Esophagus muscularis mucosa (tissue), 4 donors: Measurements from ENCODE around the gene ZNF224. TPM values are rescaled to one million over a fixed set of nuclear protein-coding genes. Genes with fewer than 3 reads are reported as not detected.
"Not testable (repeated sequence)": the region's sequence is repeated elsewhere in the genome, so short reads cannot be mapped to it uniquely, and the experiment has no call there.

Experiments used
- DNase-seq: peaks from one replicate; pipeline ENCODE4 v3.0.0-alpha.2; 2017; ENCODE audit errors: extremely low spot score
- H3K27ac ChIP-seq, 4 donors: fragments of 200-600 bp; sonication (generic); replicated peaks in 1 of 4; 1 replicate in 3 of 4; 2 replicates in 1 of 4; pipeline ENCODE4 v1.5.1; 2016 to 2019; ENCODE audit warnings: mild to moderate bottlenecking in 1 of 4
- H3K27me3 ChIP-seq, 4 donors: fragments of 200-600 bp; sonication (generic); one replicate each; pipeline versions ENCODE4 v1.5.1 to v1.6.0; 2016 to 2019
- H3K36me3 ChIP-seq, 4 donors: fragments of 200-600 bp; sonication (generic); one replicate each; pipeline ENCODE4 v1.5.1; 2016 to 2019
- H3K4me1 ChIP-seq, 4 donors: fragments of 200-600 bp; sonication (generic); one replicate each; pipeline ENCODE4 v1.5.1; 2016 to 2019
- H3K4me3 ChIP-seq, 4 donors: fragments of 200-600 bp; sonication (generic); 1 replicate in 2 of 4; 2 replicates in 2 of 4; pipeline ENCODE4 v1.5.1; 2016 to 2019; ENCODE audit warnings: mild to moderate bottlenecking in 4 of 4, moderate library complexity in 1 of 4
- H3K9me3 ChIP-seq, 4 donors: fragments of 200-600 bp; sonication (generic); 1 replicate in 3 of 4; 2 replicates in 1 of 4; pipeline ENCODE4 v1.5.1; 2016 to 2019
- EP300 ChIP-seq: sonication (generic); formaldehyde crosslinking; IDR thresholded peaks from one replicate; pipeline ENCODE4 v1.6.1; 2017; ENCODE audit warnings: antibody characterized with exemption
- POLR2A ChIP-seq: fragments of 450-650 bp; IDR thresholded peaks from one replicate; pipeline ENCODE4 v1.6.1; 2017; ENCODE audit warnings: antibody characterized with exemption, moderate library complexity, mild to moderate bottlenecking, low read depth
- POLR2AphosphoS5 ChIP-seq, 2 donors: sonication (generic); formaldehyde crosslinking; IDR thresholded peaks; one replicate each; pipeline ENCODE4 v1.6.1; 2017; ENCODE audit warnings: antibody characterized with exemption in 2 of 2
- WGBS: methylation state at CpG from one replicate; pipeline ENCODE4 v1.1.5; 2018; 5-methylcytosine and 5-hydroxymethylcytosine counted together
- intact Hi-C: fragments of 100-400 bp; cut with DNase I; formaldehyde crosslinking; loops from one replicate; pipeline ENCODE4 v1.15.1; 2023
- total RNA-seq, 4 donors: library from RNA; depleted of rRNA; stranded (reverse); fragments of >200 nt; gene quantifications; one replicate each; pipeline versions ENCODE4 v1.1.0 to v1.2.1, GENCODE V29; 2016
- TF ChIP-seq, protein P1 (sequence below), 3 experiments: fragments of 200-600 bp in 2 of 3; fragments of 450-650 bp in 1 of 3; sonication (generic) in 2 of 3; IDR thresholded peaks; one replicate each; pipeline ENCODE4 v1.5.1; 2017 to 2019; ENCODE audit warnings: antibody characterized with exemption in 3 of 3, mild to moderate bottlenecking in 2 of 3, moderate library complexity in 1 of 3

The ZNF224 gene
- total RNA-seq, 4 donors from 2014 or later: 12.4 to 28.7 (median 16.2) TPM

DNA sequence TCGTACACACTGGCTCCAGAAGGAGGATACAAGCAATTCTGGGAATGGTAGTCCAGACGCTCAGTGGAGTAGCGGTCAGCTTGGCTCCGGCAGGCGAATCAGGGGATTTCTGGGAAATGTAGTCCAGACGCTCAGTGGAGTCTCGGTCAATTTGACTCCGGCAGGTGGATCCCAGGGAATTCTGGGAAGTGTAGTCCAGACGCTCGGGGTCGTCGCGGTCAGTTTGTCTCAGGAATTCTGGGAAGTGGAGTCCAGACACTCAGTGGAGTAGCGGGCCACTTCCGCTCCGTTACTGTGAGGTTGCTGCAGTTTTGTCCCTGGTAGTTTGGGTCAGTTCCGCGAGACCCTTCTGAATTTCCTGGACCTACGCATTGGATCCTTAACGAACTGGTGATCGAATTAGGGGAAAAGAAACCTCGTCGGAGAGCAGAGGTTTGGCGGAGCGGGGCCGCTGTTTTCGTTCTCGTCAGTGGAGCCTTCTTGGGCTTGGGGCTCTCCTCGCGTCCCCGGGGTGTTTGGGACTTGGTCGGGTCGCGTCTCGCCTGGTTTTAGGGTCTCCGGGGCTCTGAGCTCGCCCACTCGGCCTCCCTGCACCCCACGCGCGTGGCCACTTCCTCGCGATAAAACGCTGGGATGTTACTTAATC, 19.1 kb downstream of the ZNF224 start, which contains the start of gene ZNF225:
ZNF225 (plus strand) TSS at position 262 of the 646 bp plus-strand sequence. CDS start 2,429 bp downstream, outside the sequence.
- peaks cover 0 to 36% (median 20%) of the 10 kb centered on the region in 4 donors for H3K9me3 ChIP-seq
- H3K4me1 ChIP-seq: peaks cover 14 to 23% (median 20%) of the 10 kb centered on the region in 4 donors
- TF ChIP-seq POLR2A (no peak), EP300 (no peak), POLR2AphosphoS5 (IDR thresholded peaks at IDR 0.05) (peak; percentile 75 to 93)
- TF ChIP-seq, protein P1, sequence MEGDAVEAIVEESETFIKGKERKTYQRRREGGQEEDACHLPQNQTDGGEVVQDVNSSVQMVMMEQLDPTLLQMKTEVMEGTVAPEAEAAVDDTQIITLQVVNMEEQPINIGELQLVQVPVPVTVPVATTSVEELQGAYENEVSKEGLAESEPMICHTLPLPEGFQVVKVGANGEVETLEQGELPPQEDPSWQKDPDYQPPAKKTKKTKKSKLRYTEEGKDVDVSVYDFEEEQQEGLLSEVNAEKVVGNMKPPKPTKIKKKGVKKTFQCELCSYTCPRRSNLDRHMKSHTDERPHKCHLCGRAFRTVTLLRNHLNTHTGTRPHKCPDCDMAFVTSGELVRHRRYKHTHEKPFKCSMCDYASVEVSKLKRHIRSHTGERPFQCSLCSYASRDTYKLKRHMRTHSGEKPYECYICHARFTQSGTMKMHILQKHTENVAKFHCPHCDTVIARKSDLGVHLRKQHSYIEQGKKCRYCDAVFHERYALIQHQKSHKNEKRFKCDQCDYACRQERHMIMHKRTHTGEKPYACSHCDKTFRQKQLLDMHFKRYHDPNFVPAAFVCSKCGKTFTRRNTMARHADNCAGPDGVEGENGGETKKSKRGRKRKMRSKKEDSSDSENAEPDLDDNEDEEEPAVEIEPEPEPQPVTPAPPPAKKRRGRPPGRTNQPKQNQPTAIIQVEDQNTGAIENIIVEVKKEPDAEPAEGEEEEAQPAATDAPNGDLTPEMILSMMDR (IDR thresholded peaks at IDR 0.05): peak in 2 of 3 experiments; percentile 21 to 26
- no peaks in the 10 kb centered on the region for H3K27me3 ChIP-seq
- peak; percentile 98 for DNase-seq
- H3K4me3 ChIP-seq: peak within 1 kb of the TSS; percentile 66 to 84 (median 68)
- intact Hi-C loops: loop anchor here (2.0 to 5.0 kb wide), 5 partner anchors 18 to 111 kb away; partner anchors contain the start of genes ZNF223, ZNF224, ZNF230 and ZNF284
- peak within 1 kb of the TSS; percentile 65 to 88 (median 78) for H3K27ac ChIP-seq
- 0% methylated on average over 32 of the region's 44 CpGs for WGBS
- H3K36me3 ChIP-seq: peaks cover 5 to 22% (median 21%) of the 10 kb centered on the region in 4 donors

DNA sequence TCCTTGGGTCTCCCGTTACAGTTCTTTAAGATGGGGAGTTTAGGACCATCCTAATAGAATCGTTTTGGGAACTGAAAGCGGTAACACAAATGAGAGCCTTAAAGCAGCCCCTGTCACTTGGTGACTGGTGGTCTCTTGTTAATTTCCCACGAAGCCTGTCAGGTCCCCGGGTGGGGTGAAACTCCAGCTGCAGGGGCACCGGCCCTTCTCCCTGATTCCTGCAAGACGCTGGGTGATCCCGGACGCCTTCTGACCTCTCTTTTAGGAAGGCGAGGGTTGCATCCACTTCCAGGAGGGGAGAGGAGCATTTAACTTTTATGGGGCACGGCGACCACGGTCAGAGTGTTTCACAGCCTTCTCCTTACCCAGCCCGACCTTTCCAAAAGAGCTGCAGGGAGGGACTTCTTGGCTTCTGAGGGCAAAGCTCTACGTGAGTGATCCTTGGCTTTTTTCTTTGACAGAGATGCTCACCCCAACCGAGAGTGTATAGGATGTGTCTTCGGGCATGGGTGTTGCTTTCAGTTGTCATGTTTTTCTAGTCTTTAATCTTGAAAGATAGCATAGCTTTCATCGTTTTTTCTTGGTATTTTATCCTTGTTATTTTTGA, 19.7 kb downstream of the ZNF224 start:
- Histone ChIP-seq H3K4me3 (peak overlapping the region; percentile 66 to 84 (median 68)), H3K27me3 (no peaks in the 10 kb centered on the region), H3K9me3 (peaks cover 0 to 30% (median 14%) of the 10 kb centered on the region in 4 donors), H3K4me1 (peaks cover 14 to 23% (median 20%) of the 10 kb centered on the region in 4 donors), H3K36me3 (peaks cover 11 to 29% (median 25%) of the 10 kb centered on the region in 4 donors), H3K27ac (peak overlapping the region; percentile 65 to 88 (median 78))
- DNase-seq: no peak
- 7% methylated on average over 17 of the region's 18 CpGs for WGBS
- TF ChIP-seq EP300 (no peak), POLR2AphosphoS5 (IDR thresholded peaks at IDR 0.05) (no peak), POLR2A (no peak)
- TF ChIP-seq, protein P1 (IDR thresholded peaks at IDR 0.05): no peak
- intact Hi-C loops: loop anchor here (2.0 to 5.0 kb wide), 5 partner anchors 19 to 112 kb away; partner anchors contain the start of genes ZNF223, ZNF224, ZNF230 and ZNF284

DNA sequence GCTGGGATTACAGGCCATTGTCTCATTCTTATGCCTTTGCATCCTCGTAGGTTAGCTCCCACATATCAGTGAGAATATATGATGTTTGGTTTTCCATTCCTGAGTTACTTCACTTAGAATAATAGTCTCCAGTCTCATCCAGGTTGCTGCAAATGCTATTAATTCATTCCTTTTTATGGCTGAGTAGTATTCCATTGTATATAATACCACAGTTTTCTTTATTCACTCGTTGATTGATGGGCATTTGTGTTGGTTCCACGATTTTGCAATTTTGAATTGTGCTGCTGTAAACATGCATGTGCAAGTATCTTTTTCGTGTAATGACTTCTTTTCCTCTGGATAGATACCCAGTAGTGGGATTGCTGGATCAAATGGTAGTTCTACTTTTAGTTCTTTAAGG, 27.0 kb downstream of the ZNF224 start:
- H3K4me3 ChIP-seq, intact Hi-C loops, H3K4me1 ChIP-seq, H3K27me3 ChIP-seq, DNase-seq, H3K27ac ChIP-seq: not testable (repeated sequence)
- 99% methylated on average over 4 of the region's 4 CpGs for WGBS
- peaks cover 72 to 95% (median 88%) of the 10 kb centered on the region in 4 donors for H3K36me3 ChIP-seq
- peaks cover 0 to 46% (median 31%) of the 10 kb centered on the region in 4 donors for H3K9me3 ChIP-seq

DNA sequence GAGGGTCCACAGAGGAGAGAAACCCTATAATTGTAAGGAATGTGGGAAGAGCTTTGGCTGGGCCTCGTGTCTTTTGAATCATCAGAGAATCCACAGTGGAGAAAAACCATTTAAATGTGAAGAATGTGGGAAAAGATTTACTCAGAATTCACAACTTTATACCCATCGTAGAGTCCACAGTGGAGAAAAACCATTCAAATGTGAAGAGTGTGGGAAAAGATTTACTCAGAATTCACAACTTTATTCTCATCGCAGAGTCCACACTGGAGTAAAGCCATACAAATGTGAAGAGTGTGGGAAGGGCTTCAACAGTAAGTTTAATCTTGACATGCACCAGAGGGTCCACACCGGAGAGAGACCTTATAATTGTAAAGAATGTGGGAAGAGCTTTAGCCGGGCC, 37.8 kb downstream of the ZNF224 start:
- WGBS: 96% methylated on average over 5 of the region's 5 CpGs
- intact Hi-C loops: no loop called here
- no peaks in the 10 kb centered on the region for H3K4me1 ChIP-seq
- TF ChIP-seq EP300 (no peak), POLR2AphosphoS5 (IDR thresholded peaks at IDR 0.05) (no peak), POLR2A (no peak)
- TF ChIP-seq, protein P1 (IDR thresholded peaks at IDR 0.05): no peak
- no peak overlapping the region for H3K4me3 ChIP-seq
- H3K36me3 ChIP-seq: peaks cover 37 to 55% (median 44%) of the 10 kb centered on the region in 4 donors
- DNase-seq: no peak
- H3K9me3 ChIP-seq: peaks cover 0 to 67% (median 37%) of the 10 kb centered on the region in 4 donors
- no peaks in the 10 kb centered on the region for H3K27me3 ChIP-seq
- H3K27ac ChIP-seq: no peak overlapping the region
